Peyer's patch (tissue), 4 donors: ENCODE results near the gene YIPF6.

Experiments
- POLR2A ChIP-seq, 2 donors: fragments of 450-650 bp; IDR thresholded peaks; one replicate each; pipeline ENCODE4 v1.5.1; 2017; ENCODE audit warnings: antibody characterized with exemption in 2 of 2, mild to moderate bottlenecking in 2 of 2, moderate library complexity in 2 of 2
- TF ChIP-seq, protein P1 (sequence below), 6 experiments: fragments of 450-650 bp in 4 of 6; fragments of 200-600 bp in 2 of 6; sonication (generic) in 1 of 6; IDR thresholded peaks; one replicate each; pipeline ENCODE4 v1.5.1; 2017 to 2019; ENCODE audit warnings: antibody characterized with exemption in 6 of 6, mild to moderate bottlenecking in 3 of 6, moderate library complexity in 1 of 6

DNA sequence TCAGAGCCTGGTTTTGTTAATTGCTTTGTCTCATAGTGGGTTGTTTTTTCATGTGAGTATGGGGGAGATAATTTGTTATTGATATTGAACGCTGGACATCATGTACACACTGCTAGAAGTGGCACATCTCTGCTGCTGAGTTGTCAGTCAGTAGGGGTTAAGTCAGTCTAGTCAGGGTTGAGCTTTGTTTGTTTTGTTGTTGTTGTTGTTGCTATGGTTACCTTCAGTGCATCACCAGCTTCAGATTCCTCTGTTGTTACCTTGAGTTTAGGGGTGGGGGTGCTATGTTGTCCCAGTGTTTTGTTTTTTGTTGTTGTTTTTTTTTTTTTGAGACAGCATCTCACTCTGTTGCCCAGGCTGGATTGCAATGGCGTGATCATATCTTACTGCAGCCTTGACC, 9.9 kb downstream of the YIPF6 start:
- TF ChIP-seq, protein P1, sequence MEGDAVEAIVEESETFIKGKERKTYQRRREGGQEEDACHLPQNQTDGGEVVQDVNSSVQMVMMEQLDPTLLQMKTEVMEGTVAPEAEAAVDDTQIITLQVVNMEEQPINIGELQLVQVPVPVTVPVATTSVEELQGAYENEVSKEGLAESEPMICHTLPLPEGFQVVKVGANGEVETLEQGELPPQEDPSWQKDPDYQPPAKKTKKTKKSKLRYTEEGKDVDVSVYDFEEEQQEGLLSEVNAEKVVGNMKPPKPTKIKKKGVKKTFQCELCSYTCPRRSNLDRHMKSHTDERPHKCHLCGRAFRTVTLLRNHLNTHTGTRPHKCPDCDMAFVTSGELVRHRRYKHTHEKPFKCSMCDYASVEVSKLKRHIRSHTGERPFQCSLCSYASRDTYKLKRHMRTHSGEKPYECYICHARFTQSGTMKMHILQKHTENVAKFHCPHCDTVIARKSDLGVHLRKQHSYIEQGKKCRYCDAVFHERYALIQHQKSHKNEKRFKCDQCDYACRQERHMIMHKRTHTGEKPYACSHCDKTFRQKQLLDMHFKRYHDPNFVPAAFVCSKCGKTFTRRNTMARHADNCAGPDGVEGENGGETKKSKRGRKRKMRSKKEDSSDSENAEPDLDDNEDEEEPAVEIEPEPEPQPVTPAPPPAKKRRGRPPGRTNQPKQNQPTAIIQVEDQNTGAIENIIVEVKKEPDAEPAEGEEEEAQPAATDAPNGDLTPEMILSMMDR (IDR thresholded peaks at IDR 0.05), result no peak
- TF ChIP-seq POLR2A (IDR thresholded peaks at IDR 0.05), result no peak
